Pancreas (tissue), 10 donors: ENCODE data around the gene SLC44A2. TPM values are rescaled to one million over a fixed set of nuclear protein-coding genes. Genes with fewer than 3 reads are reported as not detected.

Experiments
- ATAC-seq, 4 donors: fragments of 200-7000 bp; cut with Tn5 transposase; one replicate each; pipeline versions ENCODE4 v1.8.0 to v1.9.1; 2020; ENCODE audit warnings: mild to moderate bottlenecking in 4 of 4, moderate library complexity in 4 of 4
- DNase-seq, 6 donors: peaks; one replicate each; pipeline ENCODE4 v3.0.0-alpha.2; 2020
- FAIRE-seq: peaks from 2 replicates; lab custom pipeline; 2012; peaks lifted over from hg19 to GRCh38; lab: Jason Lieb, UNC
- H3K27ac ChIP-seq, 4 donors: fragments of 200-600 bp; sonication (generic); 1 replicate in 3 of 4; 2 replicates in 1 of 4; pipeline versions ENCODE4 v1.5.0 to v1.8.0; 2020
- H3K27me3 ChIP-seq, 4 donors: fragments of 200-600 bp; one replicate each; pipeline ENCODE4 v1.8.0; 2021
- H3K36me3 ChIP-seq, 3 donors: fragments of 200-600 bp; sonication (generic) in 1 of 3; one replicate each; pipeline versions ENCODE4 v1.5.0 to v1.8.0; 2020 to 2021
- H3K4me1 ChIP-seq, 3 donors: fragments of 200-600 bp; one replicate each; pipeline ENCODE4 v1.8.0; 2021
- H3K4me3 ChIP-seq, 4 donors: fragments of 200-600 bp; sonication (generic) in 2 of 4; one replicate each; pipeline versions ENCODE4 v1.5.0 to v1.8.0; 2020 to 2021
- H3K9me3 ChIP-seq, 4 donors: fragments of 200-600 bp; one replicate each; pipeline ENCODE4 v1.8.0; 2021
- CTCF ChIP-seq, 4 donors: fragments of 200-600 bp; sonication (generic) in 3 of 4; IDR thresholded peaks; one replicate each; pipeline versions ENCODE4 v1.5.0 to v1.8.0; 2021; ENCODE audit warnings: antibody characterized with exemption in 4 of 4
- WGBS, 2 donors: extraction: QIAGEN DNeasy Blood & Tissue Kit; methylation state at CpG; one replicate each; pipeline ENCODE4 v1.1.7; 2013; 5-methylcytosine and 5-hydroxymethylcytosine counted together
- intact Hi-C, 3 donors: fragments of 100-400 bp; cut with DNase I; formaldehyde crosslinking; loops; one replicate each; pipeline versions ENCODE4 v1.11.1 to v1.14.2; 2022
- polyA plus RNA-seq, 2 donors: library from polyadenylated mRNA; stranded (reverse); fragments of 200-250 nt; gene quantifications; one replicate each; pipeline ENCODE4 v1.2.3, GENCODE V29; 2013
- total RNA-seq, 6 donors: library from RNA; stranded (reverse); fragmentation: NEBNext Ultra II Directional in 4 of 6; extraction: Animal tissue kit (Norgen Biotek cat#: 25700) in 4 of 6; gene quantifications; one replicate each; pipeline versions ENCODE4 v1.2.1 to v1.2.4, GENCODE V29; 2021 to 2023
- donor health status: healthy with polysubstance abuse.
- donor health status: DM: no; HTN: no; CAD: no; lungs with moderate emphysema.
- donor health status: DM: no; HTN: no; CAD: no.
- donor health status: control.
- donor health status: control.
- donor health status: Bipolar disorder and iron deficiency.
- donor health status: DM: yes; HTN: yes; CAD: no.
- donor health status: DM: no; HTN: no; CAD: no.
- donor health status: DM: no; HTN: no; CAD: no.
- donor health status: DM: yes; HTN: yes; CAD: no.

The SLC44A2 gene
- total and polyA plus RNA-seq, 8 donors, result 32.7 to 69.0 (median 48.4) TPM

DNA sequence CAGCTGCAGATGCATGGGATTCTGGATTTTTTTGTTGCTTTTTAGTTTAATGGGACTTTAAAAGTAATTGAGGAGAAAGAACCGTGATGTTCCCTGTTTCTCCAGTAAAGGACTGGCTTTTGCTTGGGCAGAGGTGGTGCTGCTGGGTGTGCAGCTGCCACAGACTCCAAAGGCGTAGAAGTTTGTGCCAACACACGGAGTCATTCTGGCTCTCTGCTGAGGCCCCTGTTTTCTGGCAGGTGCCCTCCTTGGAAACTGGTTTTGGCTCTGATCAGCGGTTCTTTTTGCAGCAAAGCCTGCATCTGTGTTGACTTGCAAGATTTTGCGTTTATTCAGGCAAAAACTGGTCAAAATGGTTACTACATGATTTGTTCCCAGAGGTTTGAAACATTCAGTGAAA lies 59.9 kb downstream of the SLC44A2 start:
- no peak for ATAC-seq
- TF ChIP-seq CTCF (IDR thresholded peaks at IDR 0.05), result no peak
- Histone ChIP-seq H3K4me1 (no peaks in the 10 kb centered on the region), H3K27me3 (no peaks in the 10 kb centered on the region), H3K4me3 (no peak overlapping the region), H3K27ac (no peak overlapping the region), H3K9me3 (no peaks in the 10 kb centered on the region), H3K36me3 (peaks cover 13 to 90% (median 54%) of the 10 kb centered on the region in 3 donors)
- intact Hi-C loops, result no loop called here
- FAIRE-seq, result no peak
- WGBS, 2 donors, result 71 to 73% methylated on average over 5 of the region's 5 CpGs
- DNase-seq, result no peak

DNA sequence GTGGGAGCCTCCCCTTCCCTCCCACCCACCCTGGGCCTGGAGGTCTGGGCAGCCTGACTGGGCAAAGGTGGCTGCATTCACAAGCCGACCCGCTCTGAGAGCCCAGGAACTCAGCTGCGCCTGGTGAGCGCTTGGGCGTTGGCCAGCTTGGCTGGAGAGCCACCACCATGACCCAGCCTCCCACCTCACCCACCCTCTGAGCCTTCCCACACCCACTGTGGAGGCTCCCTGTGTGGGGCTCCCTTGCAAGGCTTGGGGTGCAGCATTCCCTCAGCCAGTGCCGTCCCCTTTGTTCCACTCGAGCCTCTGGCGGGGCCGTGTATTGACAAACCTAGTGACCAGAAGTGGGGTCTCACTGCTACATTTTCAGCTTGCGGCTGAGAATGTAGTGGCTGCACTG lies 60.8 kb downstream of the SLC44A2 start:
- intact Hi-C loops, result no loop called here

DNA sequence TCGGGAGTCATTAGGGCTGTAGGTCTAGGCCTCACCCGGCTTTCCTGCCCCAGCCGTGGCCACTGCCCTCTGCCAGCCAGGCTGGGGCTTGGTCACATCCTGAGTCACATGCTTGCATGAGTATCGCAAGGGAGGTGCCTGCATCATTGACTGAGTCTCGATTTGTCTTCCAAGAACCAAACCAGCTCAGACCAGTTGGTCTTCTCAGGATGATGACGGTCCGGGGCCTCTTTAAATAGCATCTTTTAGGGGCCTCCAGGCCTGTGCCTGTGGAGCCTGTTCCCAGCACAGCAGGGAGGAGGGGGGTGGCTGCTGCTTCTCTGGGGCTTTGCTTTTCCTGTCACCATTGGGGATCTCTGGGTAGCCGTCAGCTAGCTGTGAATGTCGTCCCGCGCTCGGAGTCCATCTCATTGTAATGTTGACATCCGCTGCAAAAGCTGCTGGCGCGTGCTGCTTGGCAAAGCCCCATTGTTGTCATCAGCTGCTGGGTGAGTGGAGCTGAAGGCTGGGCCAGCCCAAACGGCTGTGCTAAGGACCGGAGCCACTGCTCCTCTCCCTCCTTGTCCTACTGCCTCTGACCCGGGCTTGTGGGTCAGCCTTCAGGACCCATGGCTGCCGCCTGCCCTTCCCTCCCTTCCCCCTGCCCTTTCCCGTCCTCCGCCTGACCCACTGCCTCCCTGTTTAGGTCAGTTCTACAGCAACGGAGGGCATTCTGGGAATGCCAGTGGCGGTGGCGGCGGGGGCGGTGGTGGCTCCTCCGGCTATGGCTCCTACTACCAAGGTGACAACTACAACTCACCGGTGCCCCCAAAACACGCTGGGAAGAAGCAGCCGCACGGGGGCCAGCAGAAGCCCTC lies 61.5 kb downstream of the SLC44A2 start:
- Histone ChIP-seq H3K36me3 (peaks cover 10 to 85% (median 39%) of the 10 kb centered on the region in 3 donors), H3K4me3 (no peak overlapping the region)

More for the DNA sequence above, 60.8 kb downstream of the SLC44A2 start:
- TF ChIP-seq CTCF (IDR thresholded peaks at IDR 0.05), result no peak
- H3K36me3 ChIP-seq, result peaks cover 13 to 88% (median 45%) of the 10 kb centered on the region in 3 donors
- no peaks in the 10 kb centered on the region for H3K27me3 ChIP-seq
- H3K27ac ChIP-seq, result no peak overlapping the region
- WGBS, 2 donors, result 86 to 93% methylated on average over 9 to 10 of the region's 10 CpGs
- no peaks in the 10 kb centered on the region for H3K4me1 ChIP-seq
- no peak overlapping the region for H3K4me3 ChIP-seq
- no peak for ATAC-seq
- no peak for FAIRE-seq
- no peaks in the 10 kb centered on the region for H3K9me3 ChIP-seq
- DNase-seq, result no peak

DNA sequence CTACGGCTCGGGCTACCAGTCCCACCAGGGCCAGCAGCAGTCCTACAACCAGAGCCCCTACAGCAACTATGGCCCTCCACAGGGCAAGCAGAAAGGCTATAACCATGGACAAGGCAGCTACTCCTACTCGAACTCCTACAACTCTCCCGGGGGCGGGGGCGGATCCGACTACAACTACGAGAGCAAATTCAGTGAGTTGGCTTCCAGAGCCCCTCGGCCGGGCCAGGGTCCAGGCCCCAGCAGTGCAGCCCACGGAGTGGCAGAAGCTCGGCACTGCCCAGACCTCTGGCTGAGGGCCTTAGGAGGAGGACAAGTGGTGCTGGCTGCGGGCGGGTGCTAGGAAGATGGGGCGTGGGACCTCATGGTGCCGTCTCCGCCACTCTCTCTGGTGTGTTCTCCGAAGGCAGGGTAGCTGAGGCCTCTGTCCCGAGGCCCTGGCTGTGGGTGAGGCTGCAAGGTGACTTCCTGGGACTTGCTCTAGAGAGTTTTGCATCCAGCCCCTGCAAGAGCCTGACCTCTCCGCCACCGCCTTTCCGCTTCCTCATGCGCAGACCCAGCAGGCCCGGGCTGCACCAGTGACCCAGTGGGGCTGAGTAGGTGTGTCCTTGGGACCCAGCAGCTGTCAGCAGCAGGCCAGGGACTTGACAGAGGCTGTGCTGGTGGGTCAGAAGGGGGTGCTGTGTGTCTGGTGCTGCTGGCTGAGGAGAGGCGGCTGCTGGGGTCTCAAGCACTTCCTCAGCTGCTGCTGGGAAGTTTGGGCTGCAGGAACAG lies 62.4 kb downstream of the SLC44A2 start:
- DNase-seq (peak in 1 of 6 donors; percentile 74), ATAC-seq (no peak), FAIRE-seq (no peak)
- Histone ChIP-seq H3K4me1 (no peaks in the 10 kb centered on the region), H3K27ac (no peak overlapping the region), H3K36me3 (peaks cover 8 to 77% (median 31%) of the 10 kb centered on the region in 3 donors), H3K4me3 (no peak overlapping the region), H3K27me3 (no peaks in the 10 kb centered on the region), H3K9me3 (no peaks in the 10 kb centered on the region)
- 90 to 93% methylated on average over 25 of the region's 25 CpGs for whole genome bisulfite sequencing, 2 donors
- intact Hi-C loops, result no loop called here
- TF ChIP-seq CTCF (IDR thresholded peaks at IDR 0.05), result no peak

More for the DNA sequence above, 61.5 kb downstream of the SLC44A2 start:
- Histone ChIP-seq H3K4me1 (no peaks in the 10 kb centered on the region), H3K27ac (no peak overlapping the region), H3K27me3 (no peaks in the 10 kb centered on the region), H3K9me3 (no peaks in the 10 kb centered on the region)
- WGBS, 2 donors, result 84 to 86% methylated on average over 31 of the region's 31 CpGs
- FAIRE-seq (no peak), DNase-seq (peak in 1 of 6 donors; percentile 55), ATAC-seq (peak in 2 of 4 donors; percentile 11 to 36)
- intact Hi-C loops, result no loop called here
- no peak for TF ChIP-seq CTCF (IDR thresholded peaks at IDR 0.05)
